ENCODE data around the gene SLC16A5.
A peak's percentile ranks its signal among the peaks of the same experiment; 100 is the strongest.
"Not testable (repeated sequence)": the region's sequence is repeated elsewhere in the genome, so short reads cannot be mapped to it uniquely, and the experiment has no call there.

The SLC16A5 gene

DNA sequence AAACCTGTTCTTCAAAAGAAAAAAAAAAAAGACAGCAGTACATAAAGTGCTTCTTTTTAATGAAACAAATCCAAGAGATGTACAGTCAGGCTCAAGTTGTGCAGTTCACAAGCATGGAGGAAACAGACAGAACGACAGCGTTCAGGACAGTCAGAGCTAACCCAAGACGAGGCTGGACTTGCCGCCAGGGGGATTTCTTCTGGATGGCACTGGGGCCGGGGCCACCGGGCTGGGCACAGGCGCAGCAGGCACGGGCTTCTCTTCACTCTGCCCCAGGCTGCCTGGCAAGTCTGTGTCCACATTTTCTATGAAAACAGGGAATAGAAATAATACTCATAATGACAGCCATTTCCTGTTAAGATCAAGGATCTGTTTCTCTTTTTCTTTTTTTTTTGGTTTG is 48.2 kb downstream of the SLC16A5 start:
- DNase-seq, result no peak

DNA sequence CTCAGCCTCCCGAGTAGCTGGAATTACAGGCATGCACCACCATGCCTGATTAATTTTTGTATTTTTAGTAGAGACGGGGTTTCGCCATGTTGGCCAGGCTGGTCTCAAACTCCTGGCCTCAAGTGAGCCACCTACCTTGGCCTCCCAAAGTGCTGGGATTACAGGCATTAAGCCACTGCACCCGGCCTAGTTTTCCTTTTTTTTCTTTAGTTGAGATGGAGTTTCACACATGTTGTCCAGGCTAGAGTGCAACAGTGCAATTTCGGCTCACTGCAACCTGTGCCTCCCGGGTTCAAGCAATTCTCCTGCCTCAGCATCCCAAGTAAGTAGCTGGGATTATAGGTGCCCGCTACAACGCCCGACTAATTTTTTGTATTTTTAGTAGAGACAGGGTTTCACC is 50.0 kb downstream of the SLC16A5 start:
- DNase-seq, result not testable (repeated sequence)

DNA sequence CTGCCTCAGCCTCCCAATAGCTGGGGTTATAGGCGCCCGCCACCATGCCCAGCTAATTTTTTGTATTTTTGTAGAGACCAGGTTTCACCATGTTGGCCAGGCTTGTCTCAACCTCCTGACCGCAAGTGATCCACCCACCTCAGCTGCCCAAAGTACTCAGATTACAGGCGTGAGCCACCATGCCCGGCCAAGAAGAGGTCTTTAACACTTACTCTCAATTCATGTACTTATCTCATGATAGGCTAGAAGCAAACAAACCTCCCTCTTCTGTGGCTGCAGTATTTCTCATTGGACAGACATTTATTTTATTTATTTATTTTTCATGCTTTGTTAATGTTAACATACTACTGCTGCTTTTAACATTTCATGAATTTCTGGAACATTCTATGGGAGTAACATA is 50.8 kb downstream of the SLC16A5 start:
- no peak for DNase-seq

DNA sequence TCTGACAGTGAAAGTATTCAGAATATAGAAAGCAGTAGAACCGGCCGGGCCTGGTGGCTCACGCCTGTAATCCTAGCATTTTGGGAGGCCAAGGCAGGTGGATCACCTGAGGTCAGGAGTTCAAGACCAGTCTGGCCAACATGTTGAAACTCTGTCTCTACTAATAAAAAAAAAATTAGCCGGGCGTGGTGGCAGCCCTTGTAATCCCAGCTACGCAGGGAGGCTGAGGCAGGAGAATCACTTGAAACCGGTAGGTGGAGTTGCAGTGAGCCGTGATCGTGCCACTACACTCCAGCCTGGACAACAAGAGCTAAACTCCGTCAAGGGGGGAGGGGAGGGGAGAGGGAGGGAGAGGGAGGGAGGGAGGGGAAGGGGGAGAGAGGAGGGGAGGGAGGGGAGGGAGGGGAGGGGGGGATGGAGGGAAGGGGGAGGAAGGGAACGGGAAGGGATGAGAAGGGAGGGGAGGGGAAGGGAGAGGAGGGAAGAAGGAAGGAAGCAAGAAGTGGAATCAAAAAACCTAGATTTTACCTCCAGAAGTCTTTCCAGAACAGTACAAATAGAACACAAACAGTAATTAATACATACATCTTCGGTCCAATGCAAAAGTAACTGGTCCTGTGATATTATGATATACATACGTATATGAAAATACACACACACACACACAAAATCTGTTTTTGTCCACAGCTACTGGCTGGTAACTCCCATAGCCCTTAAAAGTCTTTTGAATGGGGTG is 54.6 kb downstream of the SLC16A5 start:
- DNase-seq, result no peak

DNA sequence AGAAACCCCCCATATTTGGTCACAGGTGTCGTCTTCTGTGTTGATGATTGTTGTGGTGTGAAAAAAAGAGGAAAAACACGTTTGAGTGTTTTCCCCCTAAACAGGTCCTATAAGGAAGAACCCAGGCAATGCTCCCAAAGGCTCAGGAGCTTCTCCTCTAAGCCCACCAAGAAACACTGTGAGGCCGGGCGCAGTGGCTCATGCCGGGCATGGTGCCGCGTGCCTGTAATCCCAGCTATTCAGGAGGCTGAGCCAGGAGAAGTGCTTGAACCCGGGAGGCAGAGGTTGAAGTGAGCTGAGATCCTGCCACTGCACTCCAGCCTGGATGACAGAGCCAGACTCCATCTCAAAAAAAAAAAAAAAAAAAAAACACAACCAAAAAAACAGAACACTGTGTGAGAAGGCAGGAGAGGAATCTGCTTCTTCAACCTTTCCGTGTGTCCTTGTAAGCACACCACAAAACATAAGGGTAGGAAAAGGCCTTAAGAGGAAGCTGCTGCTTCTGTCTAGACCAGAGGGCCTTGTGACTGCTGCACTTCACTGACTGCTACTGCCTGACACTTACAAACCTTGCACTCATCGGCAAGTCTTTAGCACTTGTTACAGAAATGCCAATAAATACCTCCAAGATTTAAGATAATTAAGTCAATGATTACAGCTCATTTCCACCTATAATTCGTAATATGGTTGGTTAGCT is 57.2 kb downstream of the SLC16A5 start:
- no peak for DNase-seq

DNA sequence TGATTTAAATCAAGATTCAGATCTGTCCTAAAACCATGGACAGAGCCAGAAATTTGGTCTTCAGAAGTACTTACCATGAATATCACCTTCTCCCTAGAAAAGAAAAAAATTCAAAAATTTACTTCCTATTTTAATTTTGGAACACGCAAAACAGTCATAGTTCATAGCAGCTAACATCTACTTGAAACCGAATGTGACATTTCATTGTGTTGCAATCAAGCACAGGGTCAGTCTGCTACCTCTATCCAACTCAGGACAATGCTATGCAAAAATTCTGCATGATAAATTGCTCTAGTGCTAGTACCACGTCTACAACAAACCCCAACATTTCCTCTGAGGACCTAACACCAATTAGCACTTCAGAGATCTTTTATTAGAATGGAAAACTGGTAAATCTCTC is 58.8 kb downstream of the SLC16A5 start:
- DNase-seq, result no peak

DNA sequence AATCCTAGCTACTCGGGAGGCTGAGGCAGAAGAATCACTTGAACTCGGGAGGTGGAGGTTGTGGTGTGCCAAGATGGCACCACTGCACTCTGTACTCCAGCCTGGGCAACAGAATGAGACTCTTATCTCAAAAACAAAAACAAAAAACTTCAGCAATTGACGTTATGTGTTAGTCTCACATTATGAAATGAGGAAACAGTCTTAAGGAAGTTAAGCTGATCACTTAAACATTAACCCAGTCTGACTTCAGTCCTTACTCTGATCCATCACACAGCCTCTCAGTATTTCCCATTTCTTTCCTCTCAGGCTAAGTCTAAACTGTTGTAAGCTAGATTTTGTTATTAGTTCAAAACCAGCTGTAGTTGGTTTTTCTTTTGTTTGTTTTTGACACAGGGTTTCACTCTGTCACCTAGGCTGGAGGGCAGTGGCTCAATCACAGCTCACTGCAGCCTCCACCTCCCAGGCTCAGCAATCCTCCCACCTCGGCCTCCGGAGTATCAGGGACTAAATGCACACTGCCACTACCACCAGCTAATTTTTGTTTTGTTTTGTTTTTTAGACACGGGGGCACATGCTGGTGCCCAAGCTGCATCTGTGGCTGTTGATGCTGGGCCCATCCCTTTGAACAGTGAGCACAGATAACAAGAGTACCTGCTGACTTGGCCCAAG is 60.3 kb downstream of the SLC16A5 start:
- DNase-seq, result no peak

DNA sequence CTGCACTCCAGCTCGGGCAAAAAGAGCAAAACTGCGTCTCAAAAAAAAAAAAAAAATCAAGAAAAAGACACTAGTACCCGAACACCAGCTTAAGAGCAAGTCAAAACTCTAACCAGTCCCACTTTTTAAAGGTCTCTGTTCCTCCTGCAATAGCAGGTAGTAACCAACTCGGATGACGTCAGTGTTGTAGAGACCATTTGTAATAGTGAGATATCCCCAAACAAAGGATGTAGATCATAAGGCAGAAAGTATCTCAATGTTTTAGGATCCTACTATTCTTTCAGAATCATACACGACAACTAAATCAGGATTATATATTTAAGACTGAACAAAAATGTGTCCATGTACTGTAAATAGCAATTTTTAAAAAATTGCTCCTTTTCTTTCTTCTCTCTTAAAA is 64.2 kb downstream of the SLC16A5 start:
- no peak for DNase-seq

DNA sequence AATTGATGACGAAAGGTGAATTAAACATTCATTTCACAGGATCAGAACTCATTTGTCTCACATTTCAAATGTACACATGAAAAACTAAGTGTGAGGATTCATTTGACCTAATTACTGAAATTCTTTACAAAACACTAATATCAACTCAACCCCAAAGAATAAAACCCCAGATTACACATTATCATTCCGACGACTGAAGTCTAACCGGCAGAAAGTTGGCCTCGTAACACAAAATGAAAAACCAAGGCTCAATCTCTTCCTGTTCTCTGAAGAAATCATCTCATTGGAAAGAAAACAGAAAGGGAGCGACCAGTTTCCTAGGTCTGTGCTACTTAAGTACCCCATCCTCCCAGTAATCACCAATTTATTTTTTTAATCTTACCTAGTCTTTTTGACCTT is 64.8 kb downstream of the SLC16A5 start:
- DNase-seq, result no peak

DNA sequence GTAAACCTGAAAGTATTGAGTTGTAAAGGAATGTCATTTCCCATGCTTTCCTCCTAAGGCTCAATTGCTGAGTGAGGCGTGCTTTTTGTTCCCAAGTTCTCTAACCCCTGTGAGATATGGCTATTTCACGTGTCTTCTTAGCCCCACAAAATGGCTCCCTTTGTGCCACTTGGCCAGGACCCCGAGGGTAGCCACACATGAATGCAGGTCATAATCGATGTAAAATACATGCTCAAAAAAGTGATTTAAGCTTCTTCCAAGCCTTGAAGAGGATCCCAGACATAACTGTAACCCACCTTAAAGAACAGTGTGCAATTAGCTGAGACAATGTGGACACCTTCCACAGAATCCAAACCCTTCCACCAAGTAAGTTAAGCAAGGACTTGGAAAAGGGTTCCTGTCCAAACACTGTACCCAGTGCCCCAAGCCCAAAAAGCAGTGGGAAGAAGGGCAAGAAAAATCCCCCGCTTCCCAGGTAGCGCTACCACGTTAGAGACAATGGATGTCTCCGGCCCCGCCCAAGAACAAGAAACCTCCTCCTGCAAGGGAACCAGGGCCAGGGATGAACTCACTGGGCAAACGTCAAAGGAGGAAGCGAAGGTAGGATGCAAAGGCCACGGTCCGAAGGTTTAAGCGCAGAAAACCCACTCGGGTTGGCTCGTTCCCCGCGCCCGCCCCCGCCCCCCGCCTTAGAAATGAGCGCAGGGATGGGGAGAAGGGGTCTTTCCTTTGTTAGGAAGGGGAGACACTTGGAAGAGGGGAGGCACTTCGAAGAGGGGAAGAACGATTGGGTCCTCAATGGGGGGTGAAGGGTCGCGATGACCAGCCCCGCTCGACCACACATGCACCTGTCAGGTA is 65.4 kb downstream of the SLC16A5 start:
- no peak for DNase-seq

DNA sequence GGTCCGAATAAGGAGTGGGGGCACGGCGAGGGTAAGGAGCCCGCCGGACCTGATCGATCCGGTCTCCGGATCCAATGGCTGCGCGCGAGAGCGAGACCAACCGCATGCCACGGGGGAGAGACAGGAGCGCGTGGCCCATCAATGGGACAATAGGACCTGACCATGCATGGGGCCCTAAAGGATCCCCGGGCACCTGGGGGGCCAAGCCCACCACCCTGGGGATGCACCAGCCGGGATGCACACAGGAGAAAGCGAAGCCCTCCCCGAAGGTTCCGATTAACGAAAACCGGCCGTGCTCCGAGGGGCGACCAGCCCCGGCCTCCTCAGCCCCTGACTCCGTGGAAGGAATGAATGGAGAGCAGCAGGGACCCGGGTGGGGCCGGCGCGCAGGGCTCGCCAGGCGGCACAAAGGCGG is 66.0 kb downstream of the SLC16A5 start:
- no peak for DNase-seq

DNA sequence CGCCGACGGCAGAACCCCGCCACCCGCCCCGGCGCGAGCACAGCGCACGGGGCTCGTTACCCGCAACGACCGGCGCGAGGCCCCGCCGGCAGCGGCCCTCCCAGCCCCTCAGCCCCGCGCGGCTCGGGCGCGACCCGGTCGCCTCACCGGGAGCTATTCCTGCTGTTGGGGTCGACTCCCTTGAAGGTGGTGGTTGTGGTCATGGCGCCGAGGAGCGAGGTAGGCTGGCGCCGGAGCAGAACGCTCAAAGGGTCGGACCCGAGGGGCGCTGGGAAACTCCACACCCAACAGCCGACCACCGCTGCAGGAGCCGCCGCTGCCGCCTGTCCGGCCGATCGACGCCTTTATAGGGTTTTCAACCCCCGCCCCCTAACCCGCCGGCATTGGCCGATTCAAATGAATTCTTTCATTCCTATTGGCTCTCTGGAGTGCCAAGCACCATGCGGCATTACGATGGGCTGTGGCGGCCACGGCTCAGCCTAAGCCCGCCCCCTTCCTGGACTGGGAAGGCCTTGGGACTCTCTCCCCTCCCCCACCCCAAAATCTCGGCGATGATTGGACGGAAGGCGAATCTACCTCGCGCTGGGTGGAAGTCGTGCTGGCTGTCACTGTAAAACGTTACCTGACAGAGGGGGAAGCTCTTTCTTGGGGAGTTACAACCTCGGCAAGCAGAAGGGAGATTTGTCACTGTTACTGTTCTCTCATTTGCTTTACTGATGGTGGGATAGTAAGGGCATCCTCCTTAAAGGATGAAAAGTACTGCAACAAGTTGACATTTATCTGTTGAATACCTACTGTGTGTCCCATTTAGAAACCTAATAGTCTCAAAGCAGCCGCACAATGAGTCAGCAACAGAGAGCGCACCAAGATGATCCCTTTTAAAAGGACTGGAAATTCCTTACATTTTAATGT is 66.7 kb downstream of the SLC16A5 start, which contains the start of gene JPT1:
Gene JPT1 (minus strand): TSS at position 318 of the 912 bp plus-strand sequence. CDS start 115 bp downstream, at position 203.
- DNase-seq, result peak; percentile 98

DNA sequence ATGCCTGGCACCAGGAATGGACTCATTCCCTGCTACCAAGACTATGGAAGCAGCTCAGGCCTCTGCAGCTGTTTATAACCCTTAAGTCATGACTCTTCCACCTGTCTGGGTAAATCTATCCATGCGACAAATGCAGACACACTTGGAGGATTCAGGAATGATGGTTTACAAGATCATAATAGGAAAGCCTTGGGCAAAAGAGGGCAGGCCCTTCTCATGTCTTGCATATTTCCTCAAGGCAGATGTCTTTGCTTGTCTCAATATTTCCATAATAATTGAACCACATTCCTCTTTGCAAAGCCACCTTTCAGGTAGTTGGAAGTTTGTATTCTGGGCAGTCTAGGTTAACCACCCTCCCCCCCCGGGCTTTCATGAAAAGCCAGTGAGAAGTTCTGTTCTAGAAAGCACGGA is 67.4 kb downstream of the SLC16A5 start:
- no peak for DNase-seq
